Upper lobe of left lung (tissue), 4 donors: Measurements from ENCODE around the gene KIF6.
"Not testable (repeated sequence)": the region's sequence is repeated elsewhere in the genome, so short reads cannot be mapped to it uniquely, and the experiment has no call there.

Source experiments
- CTCF ChIP-seq, 6 experiments: fragments of 450-650 bp in 4 of 6; fragments of 200-600 bp in 2 of 6; sonication (generic) in 2 of 6; IDR thresholded peaks; one replicate each; pipeline ENCODE4 v1.5.1; 2016 to 2019; ENCODE audit warnings: antibody characterized with exemption in 6 of 6
- POLR2A ChIP-seq, 4 donors: fragments of 450-650 bp; IDR thresholded peaks; one replicate each; pipeline ENCODE4 v1.5.1; 2016 to 2017; ENCODE audit warnings: antibody characterized with exemption in 4 of 4, mild to moderate bottlenecking in 2 of 4

GRCh38 chr6:39479819-39480218 is 245.4 kb downstream of the KIF6 start:
- TF ChIP-seq CTCF, POLR2A (IDR thresholded peaks at IDR 0.05): not testable (repeated sequence)
